ENCODE data around the gene SIL1.

DNA sequence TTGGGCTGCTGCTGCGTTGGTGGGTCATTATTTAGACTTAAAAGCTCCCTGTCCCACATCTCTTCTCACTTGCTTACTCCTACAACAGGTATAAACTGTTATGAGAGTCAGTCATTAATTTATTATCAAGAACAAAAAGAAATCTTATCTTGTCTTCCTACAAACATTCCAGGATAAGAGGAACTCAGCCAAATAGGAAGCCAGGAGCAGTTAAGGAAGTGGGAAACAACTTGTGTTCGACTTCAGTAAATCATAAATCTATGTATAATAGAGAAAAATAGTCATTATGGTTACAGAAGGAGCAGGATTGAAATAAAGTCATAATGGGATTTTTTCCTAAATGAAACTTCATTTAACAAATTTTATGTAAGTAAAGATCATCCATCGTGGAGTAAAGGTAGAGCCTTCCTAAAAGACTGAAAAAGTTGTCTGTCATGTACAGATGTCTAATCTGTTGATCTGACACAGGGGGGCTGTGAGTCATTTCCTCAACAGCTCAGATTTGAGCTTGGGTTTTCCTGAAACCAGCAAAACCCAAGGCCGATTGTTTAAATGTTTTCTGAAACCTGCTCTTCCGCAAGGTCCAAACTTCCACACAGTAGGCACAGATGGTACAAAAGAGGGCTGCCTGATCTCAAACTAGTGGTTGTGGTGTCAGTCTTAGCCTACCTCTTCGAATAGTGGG is 297.7 kb downstream of the SIL1 start:
- TF ChIP-seq, protein P1, sequence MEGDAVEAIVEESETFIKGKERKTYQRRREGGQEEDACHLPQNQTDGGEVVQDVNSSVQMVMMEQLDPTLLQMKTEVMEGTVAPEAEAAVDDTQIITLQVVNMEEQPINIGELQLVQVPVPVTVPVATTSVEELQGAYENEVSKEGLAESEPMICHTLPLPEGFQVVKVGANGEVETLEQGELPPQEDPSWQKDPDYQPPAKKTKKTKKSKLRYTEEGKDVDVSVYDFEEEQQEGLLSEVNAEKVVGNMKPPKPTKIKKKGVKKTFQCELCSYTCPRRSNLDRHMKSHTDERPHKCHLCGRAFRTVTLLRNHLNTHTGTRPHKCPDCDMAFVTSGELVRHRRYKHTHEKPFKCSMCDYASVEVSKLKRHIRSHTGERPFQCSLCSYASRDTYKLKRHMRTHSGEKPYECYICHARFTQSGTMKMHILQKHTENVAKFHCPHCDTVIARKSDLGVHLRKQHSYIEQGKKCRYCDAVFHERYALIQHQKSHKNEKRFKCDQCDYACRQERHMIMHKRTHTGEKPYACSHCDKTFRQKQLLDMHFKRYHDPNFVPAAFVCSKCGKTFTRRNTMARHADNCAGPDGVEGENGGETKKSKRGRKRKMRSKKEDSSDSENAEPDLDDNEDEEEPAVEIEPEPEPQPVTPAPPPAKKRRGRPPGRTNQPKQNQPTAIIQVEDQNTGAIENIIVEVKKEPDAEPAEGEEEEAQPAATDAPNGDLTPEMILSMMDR (IDR thresholded peaks at IDR 0.05): no peak
- TF ChIP-seq POLR2AphosphoS5 (IDR thresholded peaks at IDR 0.05) (no peak), EP300 (IDR thresholded peaks at IDR 0.05) (no peak), POLR2A (IDR thresholded peaks at IDR 0.05) (no peak)

All from gastroesophageal sphincter (tissue), 3 donors.